ENCODE measurements around the gene MAGEB5.
"Not testable (repeated sequence)": the region's sequence is repeated elsewhere in the genome, so short reads cannot be mapped to it uniquely, and the experiment has no call there.

The MAGEB5 gene

GRCh38 chrX:26215869-26216268, at the start of gene MAGEB5:
MAGEB5 (plus strand) TSS chrX:26216169; CDS start chrX:26217302, 1,133 bp downstream.
- DNase-seq = no peak

- no peak for DNase-seq
Measured at GRCh38 chrX:26192204-26192603, 23.8 kb upstream of the MAGEB5 start, which contains the start of gene MAGEB6. MAGEB6 (plus strand) TSS chrX:26192440; CDS start chrX:26193847, 1,407 bp downstream.

GRCh38 chrX:26203561-26203960, 12.4 kb upstream of the MAGEB5 start:
- DNase-seq = no peak

GRCh38 chrX:26204717-26205116, 11.3 kb upstream of the MAGEB5 start:
- not testable (repeated sequence) for DNase-seq

- no peak for DNase-seq
Measured at GRCh38 chrX:26208012-26208411, 8.0 kb upstream of the MAGEB5 start.

- DNase-seq = no peak
Measured at GRCh38 chrX:26219351-26219750, 3.4 kb downstream of the MAGEB5 start.

GRCh38 chrX:26234177-26234576, 18.2 kb downstream of the MAGEB5 start:
- DNase-seq = no peak

- no peak for DNase-seq
Measured at GRCh38 chrX:26253526-26253925, 37.6 kb downstream of the MAGEB5 start.

GRCh38 chrX:26254436-26254835, 38.5 kb downstream of the MAGEB5 start:
- DNase-seq = no peak

- no peak for DNase-seq
Measured at GRCh38 chrX:26262121-26262523, 46.2 kb downstream of the MAGEB5 start.

All from activated CD4-positive, alpha-beta T cell treated with anti-CD3 and anti-CD28 coated beads, Interleukin-2, Interleukin-6, amounts not matched to agents 100 ng/mL and 50 ng/mL, durations not matched to agents 16 hours and 8 hours (primary cell).